Mucosa of rectum (tissue), 2 donors: Measurements from ENCODE around the gene LRP5.

ENCODE experiments used
- H3K27ac ChIP-seq, 2 donors: one replicate each; pipeline ENCODE4 v1.7.0; 2013; ENCODE audit warnings: inconsistent platforms in 2 of 2, low read depth in 2 of 2, low read length in 2 of 2
- H3K27me3 ChIP-seq, 2 donors: one replicate each; pipeline ENCODE4 v1.7.0; 2013; ENCODE audit warnings: low read length in 2 of 2; ENCODE audit not compliant: control insufficient read depth in 2 of 2, insufficient read depth in 2 of 2
- H3K36me3 ChIP-seq, 2 donors: one replicate each; pipeline ENCODE4 v1.7.0; 2013; ENCODE audit warnings: low read length in 2 of 2; ENCODE audit not compliant: control insufficient read depth in 2 of 2, insufficient read depth in 2 of 2
- H3K4me1 ChIP-seq, 2 donors: one replicate each; pipeline ENCODE4 v1.7.0; 2013; ENCODE audit warnings: low read length in 2 of 2, mild to moderate bottlenecking in 1 of 2; ENCODE audit not compliant: control insufficient read depth in 2 of 2, insufficient read depth in 2 of 2
- H3K4me3 ChIP-seq, 2 donors: one replicate each; pipeline ENCODE4 v1.7.0; 2013; ENCODE audit warnings: low read length in 2 of 2
- H3K9ac ChIP-seq, 2 donors: one replicate each; pipeline ENCODE4 v1.7.0; 2013; ENCODE audit warnings: low read length in 2 of 2, low read depth in 1 of 2, mild to moderate bottlenecking in 1 of 2
- H3K9me3 ChIP-seq, 2 donors: one replicate each; pipeline ENCODE4 v1.7.0; 2013; ENCODE audit warnings: low read length in 2 of 2; ENCODE audit not compliant: control insufficient read depth in 2 of 2
- donor health status: healthy.
- donor health status: Normal muscosa, but diverticular disease.

LRP5 gene

GRCh38 chr11:68401856-68402255 lies 89.5 kb downstream of the LRP5 start:
- H3K4me1 ChIP-seq = peaks cover 23 to 26% of the 10 kb centered on the region in 2 donors
- peaks cover 20 to 27% of the 10 kb centered on the region in 2 donors for H3K36me3 ChIP-seq
- no peaks in the 10 kb centered on the region for H3K27me3 ChIP-seq
- H3K9me3 ChIP-seq = no peaks in the 10 kb centered on the region
- H3K9ac ChIP-seq = no peak overlapping the region
- no peak overlapping the region for H3K4me3 ChIP-seq
- no peak overlapping the region for H3K27ac ChIP-seq

DNA sequence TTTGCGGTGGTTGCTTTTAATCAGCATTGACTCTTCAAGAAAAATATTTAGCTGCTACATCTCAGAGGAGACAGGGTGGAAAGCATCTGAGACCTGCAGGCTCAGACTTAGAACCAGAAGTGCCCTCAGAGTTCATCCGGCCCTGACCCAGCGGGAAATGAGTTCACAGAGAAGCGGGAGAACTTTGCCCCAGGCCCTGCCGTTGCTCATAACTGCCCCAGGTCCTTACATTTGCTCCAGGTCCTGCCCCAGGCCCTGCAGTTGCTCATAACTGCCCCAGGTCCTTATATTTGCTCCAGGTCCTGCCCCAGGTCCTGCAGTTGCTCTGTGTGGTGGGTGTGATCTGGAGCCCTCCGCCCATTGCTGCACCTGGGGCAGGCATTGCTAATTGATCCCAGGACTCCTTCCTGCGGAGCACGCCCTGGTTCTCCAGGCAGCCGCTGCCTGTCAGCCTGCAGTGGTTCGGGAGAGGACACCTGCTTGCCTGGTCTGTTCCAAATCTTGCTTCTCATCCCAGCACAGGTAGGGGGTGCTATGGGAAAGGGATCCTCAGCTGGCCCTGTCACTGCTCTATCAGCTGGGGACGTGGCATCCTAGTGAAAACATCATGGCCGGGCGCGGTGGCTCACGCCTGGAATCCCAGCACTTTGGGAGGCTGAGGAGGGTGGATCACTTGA lies 90.1 kb downstream of the LRP5 start:
- Histone ChIP-seq H3K36me3 (peaks cover 20 to 27% of the 10 kb centered on the region in 2 donors), H3K27me3 (no peaks in the 10 kb centered on the region), H3K4me1 (peaks cover 23 to 25% of the 10 kb centered on the region in 2 donors), H3K27ac (no peak overlapping the region), H3K9ac (no peak overlapping the region), H3K9me3 (no peaks in the 10 kb centered on the region), H3K4me3 (no peak overlapping the region)

DNA sequence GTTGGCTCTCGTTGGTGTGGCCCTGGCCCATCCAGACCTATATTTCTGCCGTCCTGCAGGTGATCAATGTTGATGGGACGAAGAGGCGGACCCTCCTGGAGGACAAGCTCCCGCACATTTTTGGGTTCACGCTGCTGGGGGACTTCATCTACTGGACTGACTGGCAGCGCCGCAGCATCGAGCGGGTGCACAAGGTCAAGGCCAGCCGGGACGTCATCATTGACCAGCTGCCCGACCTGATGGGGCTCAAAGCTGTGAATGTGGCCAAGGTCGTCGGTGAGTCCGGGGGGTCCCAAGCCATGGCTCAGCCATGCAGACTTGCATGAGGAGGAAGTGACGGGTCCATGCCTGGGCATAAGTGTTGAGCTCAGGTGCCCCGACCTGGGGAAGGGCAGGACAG lies 91.0 kb downstream of the LRP5 start:
- no peak overlapping the region for H3K27ac ChIP-seq
- peaks cover 20 to 28% of the 10 kb centered on the region in 2 donors for H3K36me3 ChIP-seq
- H3K4me1 ChIP-seq = peaks cover 17 to 27% of the 10 kb centered on the region in 2 donors
- no peaks in the 10 kb centered on the region for H3K9me3 ChIP-seq
- H3K4me3 ChIP-seq = no peak overlapping the region
- no peaks in the 10 kb centered on the region for H3K27me3 ChIP-seq
- H3K9ac ChIP-seq = no peak overlapping the region

DNA sequence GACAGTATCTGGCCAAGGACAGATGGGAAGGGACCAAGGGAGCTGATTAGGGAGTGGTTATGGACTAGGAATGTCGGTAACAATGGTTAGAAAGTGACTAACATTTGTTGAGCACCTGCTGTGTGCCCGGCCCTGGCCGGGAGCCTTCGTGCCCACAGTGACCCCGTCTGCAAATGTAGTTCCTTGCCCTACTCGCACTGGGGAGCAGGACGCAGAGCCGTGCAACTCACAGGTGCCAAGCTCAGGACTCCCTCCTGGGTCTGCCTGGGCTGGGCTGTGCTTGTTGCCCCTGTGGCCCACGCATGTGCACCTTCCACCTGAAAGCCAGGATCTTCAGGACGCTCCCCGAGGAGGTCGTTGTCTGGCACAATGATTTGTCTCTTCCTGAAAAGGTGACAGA lies 91.4 kb downstream of the LRP5 start:
- Histone ChIP-seq H3K27me3 (no peaks in the 10 kb centered on the region), H3K9ac (no peak overlapping the region), H3K27ac (no peak overlapping the region), H3K36me3 (peaks cover 20 to 29% of the 10 kb centered on the region in 2 donors), H3K4me1 (peaks cover 17 to 31% of the 10 kb centered on the region in 2 donors), H3K4me3 (no peak overlapping the region), H3K9me3 (no peaks in the 10 kb centered on the region)

DNA sequence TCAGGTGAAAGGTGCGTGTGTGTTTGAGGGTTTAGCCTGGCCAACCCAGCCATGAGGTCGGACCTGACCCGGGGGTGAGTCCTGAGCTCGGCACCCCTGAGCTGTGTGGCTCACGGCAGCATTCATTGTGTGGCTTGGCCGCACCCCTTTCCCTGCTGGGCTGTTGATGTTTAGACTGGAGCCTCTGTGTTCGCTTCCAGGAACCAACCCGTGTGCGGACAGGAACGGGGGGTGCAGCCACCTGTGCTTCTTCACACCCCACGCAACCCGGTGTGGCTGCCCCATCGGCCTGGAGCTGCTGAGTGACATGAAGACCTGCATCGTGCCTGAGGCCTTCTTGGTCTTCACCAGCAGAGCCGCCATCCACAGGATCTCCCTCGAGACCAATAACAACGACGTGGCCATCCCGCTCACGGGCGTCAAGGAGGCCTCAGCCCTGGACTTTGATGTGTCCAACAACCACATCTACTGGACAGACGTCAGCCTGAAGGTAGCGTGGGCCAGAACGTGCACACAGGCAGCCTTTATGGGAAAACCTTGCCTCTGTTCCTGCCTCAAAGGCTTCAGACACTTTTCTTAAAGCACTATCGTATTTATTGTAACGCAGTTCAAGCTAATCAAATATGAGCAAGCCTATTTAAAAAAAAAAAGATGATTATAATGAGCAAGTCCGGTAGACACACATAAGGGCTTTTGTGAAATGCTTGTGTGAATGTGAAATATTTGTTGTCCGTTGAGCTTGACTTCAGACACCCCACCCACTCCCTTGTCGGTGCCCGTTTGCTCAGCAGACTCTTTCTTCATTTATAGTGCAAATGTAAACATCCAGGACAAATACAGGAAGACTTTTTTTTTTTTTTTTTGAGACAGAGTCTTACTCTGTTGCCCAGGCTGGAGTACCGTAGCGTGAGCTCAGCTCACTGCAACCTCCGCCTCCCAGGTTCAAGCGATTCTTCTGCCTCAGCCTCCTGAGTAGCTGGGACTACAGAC lies 94.2 kb downstream of the LRP5 start:
- peak overlapping the region; percentile 10 to 41 for H3K9ac ChIP-seq
- peaks cover 36 to 45% of the 10 kb centered on the region in 2 donors for H3K36me3 ChIP-seq
- peak overlapping the region; percentile 86 to 89 for H3K27ac ChIP-seq

GRCh38 chr11:68408512-68408911 lies 96.1 kb downstream of the LRP5 start:
- Histone ChIP-seq H3K27me3 (no peaks in the 10 kb centered on the region), H3K36me3 (peaks cover 39 to 49% of the 10 kb centered on the region in 2 donors), H3K9ac (no peak overlapping the region), H3K4me3 (no peak overlapping the region), H3K4me1 (peaks cover 19 to 32% of the 10 kb centered on the region in 2 donors), H3K9me3 (no peaks in the 10 kb centered on the region), H3K27ac (peak overlapping the region in 1 of 2 donors; percentile 67)

More for the DNA sequence above, 94.2 kb downstream of the LRP5 start:
- no peaks in the 10 kb centered on the region for H3K9me3 ChIP-seq
- H3K4me3 ChIP-seq = peak overlapping the region in 1 of 2 donors; percentile 22
- H3K4me1 ChIP-seq = peaks cover 13 to 26% of the 10 kb centered on the region in 2 donors
- no peaks in the 10 kb centered on the region for H3K27me3 ChIP-seq

GRCh38 chr11:68409748-68410344 lies 97.5 kb downstream of the LRP5 start:
- H3K36me3 ChIP-seq = peaks cover 42 to 52% of the 10 kb centered on the region in 2 donors
- H3K9me3 ChIP-seq = no peaks in the 10 kb centered on the region
- H3K27ac ChIP-seq = no peak overlapping the region
- no peaks in the 10 kb centered on the region for H3K27me3 ChIP-seq
- no peak overlapping the region for H3K9ac ChIP-seq
- H3K4me1 ChIP-seq = peaks cover 19 to 32% of the 10 kb centered on the region in 2 donors
- no peak overlapping the region for H3K4me3 ChIP-seq

DNA sequence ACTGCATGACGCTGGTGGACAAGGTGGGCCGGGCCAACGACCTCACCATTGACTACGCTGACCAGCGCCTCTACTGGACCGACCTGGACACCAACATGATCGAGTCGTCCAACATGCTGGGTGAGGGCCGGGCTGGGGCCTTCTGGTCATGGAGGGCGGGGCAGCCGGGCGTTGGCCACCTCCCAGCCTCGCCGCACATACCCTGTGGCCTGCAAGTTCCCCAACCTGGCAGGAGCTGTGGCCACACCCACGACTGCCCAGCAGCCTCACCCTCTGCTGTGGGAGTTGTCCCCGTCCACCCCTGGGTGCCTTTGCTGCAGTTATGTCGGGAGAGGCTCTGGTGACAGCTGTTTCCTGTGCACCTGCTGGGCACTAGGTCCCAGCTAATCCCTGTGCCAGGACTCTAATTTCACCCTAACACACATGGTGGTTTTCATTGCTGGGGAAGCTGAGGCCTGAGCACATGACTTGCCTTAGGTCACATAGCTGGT lies 99.2 kb downstream of the LRP5 start:
- H3K36me3 ChIP-seq = peaks cover 52 to 59% of the 10 kb centered on the region in 2 donors
- no peaks in the 10 kb centered on the region for H3K27me3 ChIP-seq
- no peak overlapping the region for H3K4me3 ChIP-seq
- H3K9me3 ChIP-seq = no peaks in the 10 kb centered on the region
- peak overlapping the region; percentile 74 to 83 for H3K27ac ChIP-seq
- peak overlapping the region; percentile 8 to 14 for H3K9ac ChIP-seq
- peaks cover 13 to 22% of the 10 kb centered on the region in 2 donors for H3K4me1 ChIP-seq

DNA sequence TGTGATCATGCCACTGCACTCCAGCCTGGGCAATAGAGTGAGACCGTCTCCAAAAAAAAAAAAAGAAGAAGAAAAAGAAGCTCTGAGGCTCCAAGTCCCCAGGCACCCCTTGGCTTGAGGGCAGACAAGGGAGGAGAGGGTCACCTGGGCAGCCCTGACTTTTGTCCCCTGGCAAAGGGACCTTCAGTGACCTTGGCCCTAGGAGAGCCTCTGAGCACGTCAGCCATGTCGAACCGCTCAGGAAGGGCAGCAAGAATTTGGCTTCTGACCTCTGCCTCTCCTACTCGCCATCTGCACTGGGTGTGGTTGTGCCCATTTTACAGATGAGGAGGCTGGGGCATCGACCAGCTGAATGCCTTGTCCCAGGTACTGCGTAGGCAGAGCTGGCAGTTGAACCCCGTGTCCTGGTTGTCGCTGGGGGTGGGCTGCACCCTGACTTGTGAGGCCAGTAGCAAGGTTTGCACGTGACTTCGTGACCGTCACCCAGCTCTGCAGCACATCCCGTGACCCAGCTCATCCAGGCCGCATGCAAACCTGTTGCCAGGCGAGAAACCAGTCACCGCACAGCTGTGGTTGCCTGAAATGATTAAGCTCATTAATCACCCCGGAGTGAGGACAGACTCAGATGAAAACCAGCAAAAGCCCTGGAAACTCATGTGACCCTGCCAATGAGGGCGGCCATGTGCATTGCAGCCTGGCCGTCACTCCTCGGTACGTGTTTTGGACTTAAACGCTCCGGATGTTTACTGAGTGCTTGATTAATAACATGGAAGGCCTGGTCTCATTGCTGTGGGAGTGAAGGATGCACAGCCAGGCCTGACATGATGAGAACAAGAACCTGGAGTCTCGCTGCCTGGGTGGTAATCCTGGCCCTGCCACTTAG lies 100.4 kb downstream of the LRP5 start:
- Histone ChIP-seq H3K9ac (no peak overlapping the region), H3K4me3 (no peak overlapping the region), H3K36me3 (peaks cover 58 to 64% of the 10 kb centered on the region in 2 donors), H3K4me1 (peaks cover 10 to 19% of the 10 kb centered on the region in 2 donors), H3K27me3 (no peaks in the 10 kb centered on the region), H3K27ac (no peak overlapping the region), H3K9me3 (no peaks in the 10 kb centered on the region)
